Immature natural killer cell (primary cell): ENCODE data around the gene ADISSP. TPM values are rescaled to one million over a fixed set of nuclear protein-coding genes. Genes with fewer than 3 reads are reported as not detected.

Source experiments
- DNase-seq, 3 donors: peaks; one replicate each; pipeline ENCODE4 v3.0.0; 2022; ENCODE audit warnings: mixed read lengths in 1 of 3
- H3K27ac Mint-ChIP-seq, 6 donors: one replicate each; pipeline ENCODE4 v1.8.0; 2020; ENCODE audit warnings: mixed read lengths in 6 of 6, mild to moderate bottlenecking in 5 of 6, inconsistent platforms in 4 of 6, moderate library complexity in 3 of 6
- H3K27me3 Mint-ChIP-seq, 3 donors: one replicate each; pipeline ENCODE4 v1.8.0; 2020 to 2021; ENCODE audit warnings: low read depth in 3 of 3, mild to moderate bottlenecking in 3 of 3, mixed read lengths in 3 of 3, moderate library complexity in 3 of 3, inconsistent platforms in 1 of 3
- H3K36me3 Mint-ChIP-seq, 3 donors: one replicate each; pipeline ENCODE4 v1.8.0; 2020; ENCODE audit warnings: mixed read lengths in 3 of 3, inconsistent platforms in 2 of 3, mild to moderate bottlenecking in 2 of 3
- H3K4me1 Mint-ChIP-seq, 2 donors: one replicate each; pipeline ENCODE4 v1.8.0; 2020; ENCODE audit warnings: inconsistent platforms in 2 of 2, mild to moderate bottlenecking in 2 of 2, mixed read lengths in 2 of 2, moderate library complexity in 1 of 2
- H3K4me3 Mint-ChIP-seq, 5 donors: one replicate each; pipeline ENCODE4 v1.8.0; 2020; ENCODE audit warnings: mild to moderate bottlenecking in 5 of 5, mixed read lengths in 5 of 5, inconsistent platforms in 3 of 5, moderate library complexity in 3 of 5
- H3K9me3 Mint-ChIP-seq, 6 donors: one replicate each; pipeline ENCODE4 v1.8.0; 2020; ENCODE audit warnings: mild to moderate bottlenecking in 6 of 6, mixed read lengths in 6 of 6, inconsistent platforms in 4 of 6, moderate library complexity in 3 of 6
- polyA plus RNA-seq, 3 donors: library from polyadenylated mRNA; unstranded; fragments of 300-500 nt; fragmentation: Illumina TruSeq; gene quantifications; one replicate each; pipeline ENCODE4 v1.2.3, GENCODE V29; 2021

The ADISSP gene
- polyA plus RNA-seq = 10 to 100 TPM; 16.4 to 27.5 (median 16.6) TPM

DNA sequence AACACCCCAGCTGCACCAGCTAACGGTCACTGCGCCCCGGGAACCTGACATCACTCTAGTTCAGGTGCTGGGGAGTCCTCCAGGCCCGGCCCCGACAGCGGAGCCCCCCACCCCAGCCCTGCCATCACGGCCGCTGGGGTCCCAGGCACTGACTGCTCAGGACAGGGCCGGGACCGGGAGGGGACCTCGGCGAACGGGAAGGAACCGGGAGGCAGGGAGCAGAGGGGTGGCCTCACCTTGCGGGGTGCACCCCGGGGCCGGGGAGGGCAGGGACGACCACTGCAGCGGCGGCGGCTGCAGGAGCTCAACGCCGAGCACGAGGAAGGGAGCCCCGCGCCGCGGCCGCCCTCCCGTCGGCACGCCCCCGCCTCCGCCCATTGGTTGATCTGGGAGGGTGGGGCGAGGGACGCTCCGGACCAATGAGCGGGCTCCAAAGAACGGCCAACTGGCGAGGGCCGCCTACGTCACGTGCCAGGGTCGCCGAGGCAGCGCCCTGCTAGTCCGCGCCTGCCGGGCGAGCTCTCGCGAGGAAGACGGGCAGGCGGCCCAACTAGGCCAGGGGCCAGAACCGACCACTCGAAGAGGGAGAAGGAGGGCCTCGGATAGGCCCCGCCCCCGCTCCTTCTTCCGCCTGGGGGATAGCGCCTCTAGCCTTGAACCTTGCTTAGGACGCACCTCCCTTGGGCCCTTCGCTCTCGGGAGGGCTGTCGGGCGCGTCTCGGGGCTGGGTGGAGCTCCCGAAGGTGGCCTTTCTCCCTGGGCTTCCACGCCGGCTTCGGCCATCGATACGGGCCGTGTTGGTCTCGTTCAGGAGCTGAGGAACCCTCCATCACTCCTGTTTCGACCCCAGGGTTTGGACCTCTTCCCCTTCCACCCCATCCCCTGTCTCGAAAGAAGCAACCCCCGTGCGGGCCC is at the start of gene ADISSP:
ADISSP (minus strand) TSS at position 327 of the 915 bp plus-strand sequence. CDS start 7,653 bp downstream, outside the sequence.
- Mint-ChIP-seq H3K27me3 (peaks cover 4 to 10% (median 7%) of the 10 kb centered on the region in 3 donors), H3K4me3 (peak within 1 kb of the TSS; percentile 87 to 92 (median 90)), H3K27ac (peak within 1 kb of the TSS; percentile 91 to 97 (median 93)), H3K36me3 (no peaks in the 10 kb centered on the region), H3K4me1 (peaks cover 10 to 11% of the 10 kb centered on the region in 2 donors), H3K9me3 (no peaks in the 10 kb centered on the region)
- peak; percentile 97 to 98 (median 98) for DNase-seq

DNA sequence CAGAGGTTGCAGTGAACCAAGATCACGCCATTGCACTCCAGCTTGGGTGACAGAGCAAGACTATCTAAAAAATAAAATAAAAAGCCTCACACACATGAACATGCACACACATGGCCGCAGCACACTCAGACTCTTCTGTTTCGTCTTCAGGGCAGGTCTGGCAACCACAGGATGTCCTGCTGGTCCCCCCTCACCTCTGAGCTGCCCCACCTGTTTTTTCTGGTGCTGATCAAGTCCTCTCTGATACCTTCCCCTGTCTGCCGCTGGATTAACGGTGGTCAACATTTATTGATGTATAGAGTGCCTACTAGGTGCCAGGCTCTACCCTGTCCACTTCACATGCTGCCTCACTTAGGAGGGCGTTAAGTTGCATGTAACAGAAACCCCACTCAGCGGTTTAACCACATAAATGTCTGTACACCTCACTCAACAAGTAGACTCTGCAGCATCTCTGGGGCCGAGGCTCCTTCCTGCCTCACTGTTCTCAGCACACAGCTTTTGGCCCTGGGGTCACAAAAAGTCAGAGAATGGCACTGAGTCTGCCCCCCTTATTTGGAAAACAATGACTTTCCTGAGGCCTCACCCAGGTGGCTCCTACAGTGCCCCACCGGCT is 48.3 kb upstream of the ADISSP start:
- Mint-ChIP-seq H3K36me3 (no peaks in the 10 kb centered on the region), H3K27ac (peak overlapping the region; percentile 87 to 96 (median 94)), H3K4me1 (peaks cover 86% of the 10 kb centered on the region in 2 donors), H3K27me3 (peaks cover 9 to 23% (median 14%) of the 10 kb centered on the region in 3 donors), H3K4me3 (peak overlapping the region; percentile 81 to 95 (median 85)), H3K9me3 (no peaks in the 10 kb centered on the region)
- DNase-seq = peak; percentile 65 to 71 (median 68)

DNA sequence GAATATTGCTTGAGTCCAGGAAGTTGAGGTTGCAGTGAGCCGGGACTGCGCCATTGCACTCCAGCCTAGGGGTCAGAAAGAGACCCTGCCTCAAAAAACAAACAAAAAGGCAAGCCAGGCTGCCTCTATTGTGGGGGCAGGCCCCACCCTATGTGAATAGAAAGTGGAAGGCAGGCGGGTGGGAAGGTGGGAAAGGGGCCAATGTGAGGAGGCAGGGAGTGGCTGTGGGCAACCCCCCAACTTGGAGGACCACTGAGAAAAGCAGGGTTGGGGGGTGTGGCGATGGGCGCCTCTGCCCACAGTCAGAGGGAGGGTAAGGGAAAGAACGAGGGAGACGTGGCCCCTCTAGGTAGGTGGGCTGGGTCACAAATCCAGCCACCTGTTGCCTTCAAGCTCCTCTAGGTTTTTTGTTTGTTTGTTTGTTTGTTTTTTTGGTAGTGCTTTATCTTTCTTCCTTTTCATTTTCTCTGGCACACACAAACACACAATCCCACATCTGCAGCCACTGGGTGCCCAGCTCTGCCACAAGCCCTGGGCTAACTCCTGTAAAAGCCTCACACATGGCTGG is 47.5 kb upstream of the ADISSP start:
- Mint-ChIP-seq H3K36me3 (no peaks in the 10 kb centered on the region), H3K9me3 (no peaks in the 10 kb centered on the region), H3K27me3 (peaks cover 9 to 19% (median 10%) of the 10 kb centered on the region in 3 donors), H3K4me3 (peak overlapping the region; percentile 27 to 95 (median 85)), H3K4me1 (peaks cover 90 to 91% of the 10 kb centered on the region in 2 donors), H3K27ac (peak overlapping the region in 5 of 6 donors; percentile 87 to 96 (median 93))
- no peak for DNase-seq

DNA sequence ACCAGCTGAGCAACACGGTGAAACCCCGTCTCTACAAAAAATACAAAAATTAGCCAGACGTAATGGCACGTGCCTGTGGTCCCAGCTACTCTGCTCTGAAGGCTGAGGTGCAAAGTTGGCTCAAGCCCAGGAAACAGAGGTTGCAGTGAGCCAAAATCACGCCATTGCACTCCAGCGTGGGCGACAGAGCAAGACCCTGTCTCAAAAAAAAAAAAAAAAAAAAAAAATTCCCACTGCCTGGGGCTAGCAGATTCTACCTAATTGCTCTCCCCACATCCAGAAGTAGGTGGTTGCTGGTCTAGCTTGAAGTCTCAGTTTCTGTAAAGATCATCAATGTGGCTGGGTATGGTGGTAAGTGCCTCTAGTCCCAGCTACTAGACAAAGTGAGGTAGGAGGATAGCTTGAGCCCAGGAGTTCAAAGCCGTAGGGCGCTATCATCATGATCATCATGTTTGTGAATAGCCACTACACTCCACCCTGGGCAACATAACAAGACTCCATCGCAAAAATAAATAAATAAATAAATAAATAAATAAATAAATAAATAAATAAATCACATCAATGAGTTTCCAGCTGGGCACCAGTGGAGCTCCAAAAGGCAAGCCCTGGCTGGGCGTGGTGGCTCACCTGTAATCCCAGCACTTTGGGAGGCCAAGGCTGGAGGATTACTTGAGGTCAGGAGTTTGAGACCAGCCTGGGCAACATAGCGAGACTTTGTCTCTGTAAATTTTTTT is 46.5 kb upstream of the ADISSP start:
- DNase-seq = peak in 1 of 3 donors; percentile 28
- peaks cover 83 to 85% of the 10 kb centered on the region in 2 donors for H3K4me1 Mint-ChIP-seq
- H3K36me3 Mint-ChIP-seq = no peaks in the 10 kb centered on the region
- H3K9me3 Mint-ChIP-seq = no peaks in the 10 kb centered on the region
- peaks cover 9 to 17% (median 10%) of the 10 kb centered on the region in 3 donors for H3K27me3 Mint-ChIP-seq
- peak overlapping the region; percentile 22 to 74 (median 57) for H3K4me3 Mint-ChIP-seq
- H3K27ac Mint-ChIP-seq = peak overlapping the region; percentile 80 to 98 (median 83)

DNA sequence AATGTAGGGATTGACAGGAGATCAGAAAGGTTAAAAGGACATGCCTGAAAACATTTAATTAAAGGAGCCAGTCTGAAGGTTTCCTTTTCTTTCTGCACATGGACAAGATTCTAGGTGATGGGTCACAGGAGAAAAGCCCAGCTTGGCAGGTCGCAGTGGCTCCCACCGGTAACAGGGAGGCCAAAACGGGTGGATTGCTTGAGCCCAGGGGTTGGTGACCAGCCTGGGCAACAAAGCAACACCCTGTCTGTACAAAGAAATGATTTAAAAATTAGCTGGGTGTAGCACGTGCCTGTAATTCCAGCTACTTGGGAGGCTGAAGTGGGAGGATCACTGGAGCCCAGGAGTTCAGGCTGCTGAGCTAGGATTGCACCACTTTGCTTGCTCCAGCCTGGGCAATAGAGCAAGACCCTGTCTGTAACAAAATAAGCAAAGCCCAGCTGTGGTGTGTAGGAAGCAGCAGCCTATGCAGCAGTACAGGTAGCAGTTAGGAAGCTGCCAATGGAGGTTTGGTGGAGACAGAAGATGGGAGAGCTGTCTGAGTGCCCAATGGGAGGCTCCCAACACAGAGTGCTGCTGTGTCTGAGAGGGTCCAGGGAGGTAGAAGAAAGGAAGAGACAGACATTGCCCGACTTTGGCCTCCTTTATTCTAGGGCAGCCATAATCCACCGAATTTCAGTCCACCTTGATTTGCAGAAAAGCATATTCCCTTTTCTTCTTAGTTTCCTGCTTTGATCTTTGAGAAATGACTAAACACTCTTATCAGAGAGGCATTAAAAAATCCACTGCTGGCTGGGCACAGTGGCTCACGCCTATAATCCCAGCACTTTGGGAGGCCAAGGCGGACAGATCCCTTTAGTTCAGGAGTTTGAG is 45.7 kb upstream of the ADISSP start:
- Mint-ChIP-seq H3K27ac (peak overlapping the region; percentile 80 to 98 (median 96)), H3K9me3 (no peaks in the 10 kb centered on the region), H3K36me3 (no peaks in the 10 kb centered on the region), H3K27me3 (peaks cover 7 to 17% (median 10%) of the 10 kb centered on the region in 3 donors), H3K4me1 (peaks cover 77 to 80% of the 10 kb centered on the region in 2 donors), H3K4me3 (peak overlapping the region; percentile 22 to 87 (median 57))
- no peak for DNase-seq

DNA sequence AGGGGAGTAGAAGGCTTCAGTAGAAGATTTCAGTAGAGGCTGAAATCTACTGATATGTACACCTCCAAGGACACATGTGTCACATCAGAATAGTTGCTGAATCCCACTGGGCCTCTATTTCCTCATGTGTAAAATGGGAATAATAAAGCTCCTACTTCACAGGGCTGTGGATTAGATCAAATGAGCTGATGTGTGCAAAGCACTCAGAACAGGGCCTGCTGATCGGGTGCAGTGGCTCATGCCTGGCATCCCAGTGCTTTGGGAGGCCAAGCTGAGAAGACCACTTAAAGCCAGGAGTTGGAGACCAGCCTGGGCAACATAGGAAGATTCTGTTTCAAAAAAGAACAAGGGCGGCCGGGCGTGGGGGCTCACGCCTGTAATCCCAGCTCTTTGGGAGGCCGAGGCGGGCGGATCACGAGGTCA is 44.7 kb upstream of the ADISSP start:
- Mint-ChIP-seq H3K9me3 (no peaks in the 10 kb centered on the region), H3K27ac (peak overlapping the region; percentile 96 to 99 (median 98)), H3K27me3 (peaks cover 7 to 17% (median 10%) of the 10 kb centered on the region in 3 donors), H3K4me1 (peaks cover 78 to 81% of the 10 kb centered on the region in 2 donors), H3K4me3 (peak overlapping the region; percentile 82 to 95 (median 88)), H3K36me3 (no peaks in the 10 kb centered on the region)
- no peak for DNase-seq

DNA sequence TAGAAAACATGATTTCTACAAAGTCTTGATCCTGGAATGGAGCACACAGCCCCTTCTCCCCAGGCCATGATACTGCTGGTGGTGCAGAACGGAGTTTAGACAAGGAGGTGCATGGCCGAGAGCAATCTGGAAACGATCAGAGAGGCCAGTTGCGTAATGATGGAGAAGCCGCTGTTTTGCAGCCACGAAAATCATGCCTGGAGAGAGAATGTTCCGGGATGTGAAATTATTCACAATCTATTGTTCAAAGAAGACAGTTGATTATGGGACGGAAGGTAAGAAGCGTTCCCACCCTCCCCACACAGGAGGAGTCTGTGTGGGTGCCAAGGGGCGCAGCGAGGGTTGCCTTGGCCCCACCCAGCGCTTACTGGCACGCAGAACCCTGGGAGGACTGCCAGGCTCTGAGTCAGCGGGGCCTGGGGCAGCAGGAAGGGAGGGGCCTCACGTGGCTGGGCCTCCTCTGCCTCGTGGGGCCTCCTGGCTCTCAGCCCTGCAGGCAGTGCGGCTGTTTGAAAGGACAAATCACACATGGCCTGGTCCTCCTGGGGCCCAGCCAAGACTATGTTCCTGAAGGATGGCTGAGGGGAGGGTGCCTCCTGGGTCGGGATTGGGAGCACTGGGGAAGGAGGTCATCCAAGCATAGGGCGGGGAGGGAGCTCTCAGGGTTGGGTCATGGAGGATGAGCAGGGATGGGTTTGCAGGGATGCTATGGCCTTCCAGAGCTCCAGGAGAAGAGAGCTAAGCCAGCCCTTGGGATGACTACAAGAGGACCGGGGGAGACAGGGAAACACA is 44.1 kb upstream of the ADISSP start:
- no peaks in the 10 kb centered on the region for H3K9me3 Mint-ChIP-seq
- peak; percentile 79 to 86 (median 84) for DNase-seq
- H3K4me1 Mint-ChIP-seq = peaks cover 78 to 81% of the 10 kb centered on the region in 2 donors
- peak overlapping the region; percentile 96 to 99 (median 98) for H3K27ac Mint-ChIP-seq
- no peaks in the 10 kb centered on the region for H3K36me3 Mint-ChIP-seq
- peaks cover 7 to 17% (median 10%) of the 10 kb centered on the region in 3 donors for H3K27me3 Mint-ChIP-seq
- H3K4me3 Mint-ChIP-seq = peak overlapping the region; percentile 82 to 95 (median 88)

DNA sequence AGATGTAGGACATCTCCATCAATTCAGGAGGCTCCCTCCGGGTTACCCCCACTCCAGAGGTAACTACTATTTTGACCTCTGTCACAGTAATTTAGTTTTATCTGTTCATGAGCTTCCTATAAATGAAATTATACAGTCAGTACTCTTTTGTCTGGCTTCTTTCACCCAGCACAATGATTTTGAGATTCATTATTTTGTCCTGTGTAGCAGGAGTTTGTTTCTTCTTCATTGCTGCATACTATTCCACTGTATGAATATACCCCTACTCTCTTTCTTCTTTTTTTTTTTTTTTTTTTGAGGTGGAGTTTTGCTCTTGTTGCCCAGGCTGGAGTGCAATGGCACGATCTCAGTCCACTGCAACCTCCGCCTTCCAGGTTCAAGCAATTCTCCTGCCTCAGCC is 41.0 kb upstream of the ADISSP start:
- Mint-ChIP-seq H3K27ac (no peak overlapping the region), H3K36me3 (peaks cover 18 to 24% (median 20%) of the 10 kb centered on the region in 3 donors), H3K4me3 (no peak overlapping the region), H3K4me1 (peaks cover 63 to 77% of the 10 kb centered on the region in 2 donors), H3K27me3 (peaks cover 6 to 11% (median 7%) of the 10 kb centered on the region in 3 donors), H3K9me3 (no peaks in the 10 kb centered on the region)
- DNase-seq = no peak

- peaks cover 46 to 63% of the 10 kb centered on the region in 2 donors for H3K4me1 Mint-ChIP-seq
- DNase-seq = no peak
- H3K36me3 Mint-ChIP-seq = peaks cover 31 to 52% (median 35%) of the 10 kb centered on the region in 3 donors
- H3K9me3 Mint-ChIP-seq = no peaks in the 10 kb centered on the region
- H3K27ac Mint-ChIP-seq = peak overlapping the region in 3 of 6 donors; percentile 82 to 90 (median 85)
- H3K4me3 Mint-ChIP-seq = no peak overlapping the region
- peaks cover 0 to 2% (median 1%) of the 10 kb centered on the region in 3 donors for H3K27me3 Mint-ChIP-seq
These were observed 37.2 kb upstream of the ADISSP start for GRCh38 chr20:3804781-3805180.

GRCh38 chr20:3804254-3804751 is 36.8 kb upstream of the ADISSP start:
- H3K4me3 Mint-ChIP-seq = peak overlapping the region in 1 of 5 donors; percentile 21
- H3K4me1 Mint-ChIP-seq = peaks cover 50 to 67% of the 10 kb centered on the region in 2 donors
- peaks cover 31 to 55% (median 35%) of the 10 kb centered on the region in 3 donors for H3K36me3 Mint-ChIP-seq
- peaks cover 0 to 4% (median 1%) of the 10 kb centered on the region in 3 donors for H3K27me3 Mint-ChIP-seq
- no peak for DNase-seq
- H3K9me3 Mint-ChIP-seq = no peaks in the 10 kb centered on the region
- H3K27ac Mint-ChIP-seq = peak overlapping the region in 5 of 6 donors; percentile 58 to 82 (median 76)

- peaks cover 31 to 58% (median 35%) of the 10 kb centered on the region in 3 donors for H3K36me3 Mint-ChIP-seq
- H3K4me3 Mint-ChIP-seq = peak overlapping the region in 1 of 5 donors; percentile 21
- H3K27me3 Mint-ChIP-seq = peaks cover 0 to 4% (median 1%) of the 10 kb centered on the region in 3 donors
- H3K9me3 Mint-ChIP-seq = no peaks in the 10 kb centered on the region
- H3K27ac Mint-ChIP-seq = peak overlapping the region in 5 of 6 donors; percentile 58 to 82 (median 76)
- H3K4me1 Mint-ChIP-seq = peaks cover 55 to 72% of the 10 kb centered on the region in 2 donors
- DNase-seq = no peak
These were observed 36.3 kb upstream of the ADISSP start for GRCh38 chr20:3803854-3804253.
